ENCODE measurements around the gene ZP3.
"Not testable (repeated sequence)": the region's sequence is repeated elsewhere in the genome, so short reads cannot be mapped to it uniquely, and the experiment has no call there.

The ZP3 gene
- 0.48 to 0.51 reads per million in 2 donors for total RNA-seq

DNA sequence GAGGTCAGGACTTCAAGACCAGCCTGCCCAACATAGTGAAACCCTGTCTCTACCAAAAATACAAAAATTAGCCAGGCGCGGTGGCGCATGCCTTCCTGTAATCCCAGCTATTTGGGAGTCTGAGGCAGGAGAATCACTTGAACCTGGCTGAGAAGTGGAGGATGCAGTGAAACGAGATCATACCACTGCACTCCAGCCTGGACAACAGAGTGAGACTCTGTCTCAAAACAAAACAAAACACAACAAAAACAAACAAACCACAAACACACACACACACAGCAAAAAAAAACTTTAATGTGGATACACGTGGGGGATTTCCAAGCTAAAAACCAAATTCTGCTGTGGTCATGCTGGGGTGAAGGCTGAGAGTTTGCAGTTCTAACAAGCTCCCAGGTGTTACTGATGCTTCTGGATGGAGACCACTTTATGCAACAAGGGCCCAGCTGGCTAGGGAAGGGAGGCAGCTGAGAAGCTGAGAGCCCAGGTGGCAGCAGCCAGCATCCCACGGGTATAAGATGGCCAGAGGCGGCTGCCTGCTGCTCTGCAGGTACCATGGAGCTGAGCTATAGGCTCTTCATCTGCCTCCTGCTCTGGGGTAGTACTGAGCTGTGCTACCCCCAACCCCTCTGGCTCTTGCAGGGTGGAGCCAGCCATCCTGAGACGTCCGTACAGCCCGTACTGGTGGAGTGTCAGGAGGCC, at the start of gene ZP3:
TSS of gene ZP3 (plus strand) at position 538 of the 699 bp plus-strand sequence. CDS start at position 553, 15 bp downstream.
- DNase-seq, result no peak

DNA sequence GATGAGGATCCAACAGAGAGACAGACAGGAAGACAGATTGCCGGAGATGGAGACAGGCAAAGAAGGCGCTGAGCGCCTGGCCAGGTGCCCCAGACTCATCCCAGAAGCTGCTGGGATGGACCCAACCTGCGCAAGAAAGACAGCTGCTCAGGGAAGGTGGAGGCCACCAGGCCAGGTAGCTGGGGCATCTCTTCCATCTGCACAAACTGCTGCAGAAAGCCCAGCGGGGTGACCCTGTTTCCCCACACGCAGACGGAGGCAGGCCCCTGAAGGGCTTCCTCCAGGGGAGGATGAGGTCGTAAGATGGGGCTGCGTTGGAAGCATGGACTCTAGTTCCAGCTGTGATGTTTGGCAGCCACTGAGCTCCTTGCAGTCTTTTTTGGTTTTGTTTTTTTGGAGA, 49.5 kb upstream of the ZP3 start:
- no peak for DNase-seq

DNA sequence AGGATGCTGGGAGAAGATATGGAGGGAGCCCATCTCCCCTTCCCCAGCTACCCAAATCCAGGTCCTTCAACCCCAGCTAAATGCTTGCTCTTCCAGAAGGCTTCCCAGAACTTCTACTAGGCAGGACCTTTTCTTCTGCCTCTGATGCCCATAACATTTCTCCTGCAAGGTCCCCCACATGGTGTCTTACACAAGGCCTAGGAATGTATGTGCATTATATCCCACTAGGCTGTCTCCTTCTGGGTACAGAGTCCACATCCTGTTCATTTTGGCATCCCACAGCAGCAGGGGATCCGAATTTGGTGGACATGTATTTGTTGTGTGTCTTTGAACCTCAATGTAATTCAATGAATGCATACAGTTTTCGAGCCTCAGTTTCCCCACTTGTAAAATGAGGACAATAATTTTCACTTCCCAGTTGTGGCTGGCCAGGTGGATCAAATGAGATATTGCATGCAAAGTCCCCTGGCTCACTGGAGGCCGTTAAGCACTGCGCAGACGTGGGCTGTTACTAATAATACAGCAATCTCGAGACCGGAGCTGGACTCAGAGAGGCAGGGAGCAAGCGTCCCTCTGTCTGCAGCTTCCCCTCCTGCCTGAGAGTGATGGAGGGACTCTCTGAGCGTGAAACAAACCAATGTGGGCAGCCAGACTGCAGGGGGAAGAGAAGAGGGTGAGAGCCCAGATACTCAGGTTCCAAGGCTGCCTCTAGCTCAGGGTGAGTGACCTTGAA, 47.4 kb upstream of the ZP3 start:
- no peak for DNase-seq

DNA sequence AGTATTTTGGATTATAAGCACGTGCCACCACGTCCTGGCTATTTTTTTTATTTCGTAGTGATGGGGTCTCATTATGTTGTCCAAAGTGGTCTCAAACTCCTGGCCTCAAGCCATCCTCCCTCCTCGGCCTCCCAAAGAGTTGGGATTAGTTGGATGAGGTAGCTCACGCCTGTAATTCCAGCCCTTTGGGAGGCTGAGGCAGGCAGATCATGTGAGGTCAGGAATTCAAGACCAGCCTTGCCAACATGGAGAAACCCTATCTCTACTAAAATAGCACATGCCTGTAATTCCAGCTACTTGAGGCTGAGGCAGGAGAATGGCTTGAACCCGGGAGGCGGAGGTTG, 44.2 kb upstream of the ZP3 start:
- no peak for DNase-seq

DNA sequence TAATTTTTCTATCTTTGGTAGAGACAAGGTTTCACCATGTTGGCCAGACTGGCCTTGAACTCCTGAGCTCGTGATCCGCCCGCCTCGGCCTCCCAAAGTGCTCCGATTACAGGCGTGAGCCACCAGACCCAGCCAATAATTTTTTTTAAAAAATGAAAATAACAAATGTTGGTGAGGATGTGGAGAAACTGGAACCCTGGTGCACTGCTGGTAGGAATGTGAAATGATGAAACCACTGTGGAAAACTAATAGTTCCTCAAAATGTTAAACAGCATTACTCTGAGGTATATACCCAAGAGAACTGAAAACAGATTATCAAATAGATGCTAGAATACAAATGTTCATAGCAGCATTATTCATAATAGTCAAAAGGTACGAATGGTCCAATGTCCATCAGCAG, 42.9 kb upstream of the ZP3 start:
- DNase-seq, result no peak

DNA sequence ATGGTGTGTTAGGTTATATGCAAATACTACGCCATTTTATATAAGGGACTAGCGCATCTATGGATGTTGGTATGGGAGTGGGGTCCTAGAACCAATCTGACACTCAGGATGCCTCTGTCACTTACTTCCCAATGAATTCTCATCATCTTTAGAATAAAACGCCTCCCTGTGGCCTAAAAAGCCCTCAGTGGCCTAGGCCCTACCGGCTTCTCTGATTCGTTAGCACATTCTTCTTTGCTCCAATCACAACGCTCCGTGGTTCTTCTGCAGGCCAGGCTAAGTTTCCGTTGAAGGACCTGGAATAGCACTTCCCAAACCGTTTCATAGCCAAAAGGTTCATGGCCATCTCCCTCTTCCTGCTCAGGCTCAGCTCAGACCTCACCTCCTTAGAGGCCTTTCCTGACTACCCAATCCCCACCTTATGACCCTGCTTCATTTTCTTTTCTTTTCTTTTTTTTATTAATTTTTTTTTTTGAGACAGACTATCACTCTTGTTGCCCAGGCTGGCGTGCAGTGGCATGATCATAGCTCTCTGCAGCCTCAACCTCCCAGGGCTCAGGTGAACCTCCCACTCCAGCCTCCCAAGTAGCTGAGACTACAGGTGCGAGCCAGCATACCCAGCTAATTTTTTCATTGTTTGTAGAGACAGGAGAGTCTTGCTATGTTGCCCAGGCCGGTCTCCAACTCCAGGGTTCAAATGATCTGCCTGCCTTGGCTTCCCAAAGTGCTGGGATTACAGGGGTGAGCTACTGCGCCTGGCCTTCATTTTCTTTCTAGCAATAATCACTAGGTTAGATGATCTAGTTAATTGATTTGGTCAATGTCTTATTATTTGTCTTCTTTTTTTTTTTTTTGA, 41.4 kb upstream of the ZP3 start:
- DNase-seq, result no peak

DNA sequence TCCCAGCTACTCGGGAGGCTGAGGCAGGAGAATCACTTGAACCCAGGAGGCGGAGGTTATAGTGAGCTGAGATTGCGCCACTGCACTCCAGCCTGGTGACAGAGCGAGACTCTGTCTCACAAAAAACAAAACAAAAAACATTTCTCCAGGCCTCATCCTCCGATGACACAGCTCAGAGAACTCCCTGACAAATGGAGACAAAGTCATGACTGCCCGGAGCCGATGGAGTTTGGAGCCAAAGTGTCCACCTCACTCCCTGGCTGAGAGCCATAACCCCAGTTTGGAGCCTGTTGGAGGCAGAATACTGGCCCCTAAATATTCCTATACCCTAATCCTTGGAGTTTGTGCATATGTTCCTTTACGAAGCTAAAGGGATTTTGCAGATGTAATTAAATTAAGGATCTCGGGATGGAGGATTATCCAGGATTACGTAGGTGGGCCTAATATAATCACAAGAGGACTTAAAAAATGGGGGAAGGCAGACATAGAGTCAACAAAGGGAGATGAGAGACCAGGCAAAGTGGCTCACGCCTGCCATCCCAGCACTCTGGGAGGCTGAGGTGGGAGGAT, 38.0 kb upstream of the ZP3 start:
- no peak for DNase-seq

DNA sequence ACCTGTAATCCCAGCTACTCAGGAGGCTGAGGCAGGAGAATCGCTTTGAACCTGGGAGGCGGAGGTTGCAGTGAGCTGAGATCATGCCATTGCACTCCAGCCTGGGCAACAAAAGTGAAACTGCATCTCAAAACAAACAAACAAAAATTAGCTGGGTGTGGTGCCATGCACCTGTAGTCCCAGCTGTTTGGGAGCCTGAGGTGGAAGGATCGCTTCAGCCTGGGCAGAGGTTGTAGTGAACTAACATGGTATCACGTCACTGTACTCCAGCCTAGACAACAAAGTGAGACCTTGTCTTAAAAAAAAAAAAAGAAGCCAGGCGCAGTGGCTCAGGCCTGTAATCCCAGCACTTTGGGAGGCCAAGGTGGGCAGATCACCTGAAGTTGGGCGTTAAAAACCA, 37.0 kb upstream of the ZP3 start:
- not testable (repeated sequence) for DNase-seq

DNA sequence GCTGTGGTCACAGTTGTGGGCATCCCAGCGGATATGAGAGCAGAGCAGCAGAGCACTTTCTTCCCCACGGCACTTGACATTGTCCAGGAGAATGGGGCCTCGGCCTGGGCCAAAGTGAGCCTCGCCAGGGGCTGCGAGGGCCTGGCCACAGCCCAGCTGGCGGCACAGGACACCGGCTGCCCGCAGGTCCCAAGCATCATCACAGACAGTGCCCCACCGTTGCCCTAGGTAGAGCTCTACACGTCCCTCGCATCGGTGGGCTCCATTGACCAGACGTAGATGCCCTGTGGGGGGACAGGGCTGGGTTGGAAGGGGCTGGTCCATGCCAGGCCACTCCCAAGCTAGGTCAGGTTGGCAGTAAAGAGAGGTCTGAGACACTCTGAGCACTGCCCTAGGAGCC, 34.7 kb upstream of the ZP3 start:
- no peak for DNase-seq

DNA sequence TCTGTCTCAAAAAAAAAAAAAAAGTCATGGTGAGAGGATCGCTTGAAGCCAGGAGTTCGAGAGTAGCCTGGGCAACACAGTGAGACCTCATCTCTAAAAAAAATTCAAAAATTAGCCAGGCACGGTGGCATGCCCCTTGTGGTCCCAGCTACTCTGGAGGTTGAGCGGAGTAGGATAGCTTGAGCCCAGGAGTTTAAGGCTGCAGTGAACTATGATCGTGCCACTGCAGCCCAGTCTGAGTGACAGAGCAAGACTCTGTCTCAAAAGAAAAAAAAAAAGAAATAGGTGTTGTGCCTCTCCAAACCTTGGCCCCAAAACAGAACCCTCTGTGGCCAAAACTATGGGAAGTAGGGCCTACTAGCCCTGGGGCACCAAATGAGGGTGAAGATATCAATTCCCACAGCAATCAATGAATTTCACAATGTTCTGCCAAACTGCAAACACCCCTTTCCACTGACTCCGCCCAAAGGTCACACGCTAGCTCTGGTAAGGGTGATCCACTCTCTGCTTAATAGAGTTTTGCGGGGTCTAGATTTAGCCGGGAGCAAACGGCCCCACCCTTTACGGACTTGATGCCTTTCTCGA, 32.1 kb upstream of the ZP3 start:
- no peak for DNase-seq

DNA sequence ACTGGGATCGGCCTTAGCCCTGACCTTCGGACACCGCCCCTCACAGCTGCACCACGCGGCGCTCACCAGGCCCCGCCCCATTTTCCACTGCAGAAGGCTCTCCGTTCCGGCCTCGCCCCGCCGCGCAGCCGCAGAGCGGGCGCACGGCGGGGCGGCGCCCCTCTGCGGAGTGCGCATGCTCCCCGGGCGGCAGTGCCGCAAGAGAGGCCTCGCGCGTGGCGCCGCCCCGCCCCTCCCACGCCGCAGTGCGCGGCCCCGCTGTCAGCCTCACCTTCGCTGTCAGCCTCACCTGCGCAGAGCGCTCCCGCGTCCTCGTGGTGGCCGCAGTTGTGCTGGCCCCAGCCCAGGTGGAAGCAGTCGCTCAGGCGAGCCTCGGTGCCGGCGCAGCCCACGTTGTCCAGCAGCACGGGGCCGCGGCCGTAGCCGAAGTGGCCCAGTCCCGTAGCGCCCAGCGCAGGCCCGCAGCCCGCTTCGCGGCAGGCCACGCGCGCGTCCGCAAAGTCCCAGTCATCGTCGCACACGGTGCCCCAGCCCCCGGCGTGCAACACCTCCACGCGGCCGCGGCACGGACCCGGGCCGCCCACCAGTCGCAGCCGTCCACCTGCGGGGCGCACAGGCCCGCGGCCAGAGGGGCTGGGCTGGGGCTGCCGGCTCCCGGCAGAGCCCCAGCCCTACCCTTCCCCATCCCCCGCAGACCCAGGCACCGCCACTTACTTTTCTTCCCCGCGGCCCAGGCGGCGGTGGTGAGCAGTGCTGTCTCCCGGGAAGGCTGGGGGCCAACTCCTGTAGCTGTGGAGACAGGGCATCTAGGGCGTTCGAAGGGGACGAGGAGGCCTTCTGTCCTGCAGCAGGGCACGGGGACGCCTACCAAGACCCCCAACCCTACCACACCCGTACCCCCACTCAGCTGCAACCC, 31.4 kb upstream of the ZP3 start:
- DNase-seq, result peak; percentile 79

DNA sequence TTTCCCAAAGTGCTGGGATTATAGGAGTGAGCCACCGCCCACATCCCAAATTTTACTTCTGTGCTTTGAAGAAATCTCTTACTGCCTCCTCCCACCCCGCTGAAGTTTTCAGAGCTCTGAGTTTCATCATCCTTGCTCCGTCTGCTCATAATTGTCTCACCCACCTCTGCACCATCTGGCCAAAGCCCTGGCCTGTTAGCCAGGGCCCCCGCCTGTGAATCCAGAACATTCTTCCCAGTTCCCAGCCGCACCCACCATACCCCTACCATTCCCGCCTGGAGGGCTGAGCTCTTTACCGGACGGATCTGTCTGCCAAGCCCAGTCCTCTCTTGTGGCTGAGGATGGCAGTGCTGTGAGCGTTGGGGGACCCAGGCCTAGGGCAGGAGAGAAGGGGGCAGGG, 29.8 kb upstream of the ZP3 start:
- no peak for DNase-seq

DNA sequence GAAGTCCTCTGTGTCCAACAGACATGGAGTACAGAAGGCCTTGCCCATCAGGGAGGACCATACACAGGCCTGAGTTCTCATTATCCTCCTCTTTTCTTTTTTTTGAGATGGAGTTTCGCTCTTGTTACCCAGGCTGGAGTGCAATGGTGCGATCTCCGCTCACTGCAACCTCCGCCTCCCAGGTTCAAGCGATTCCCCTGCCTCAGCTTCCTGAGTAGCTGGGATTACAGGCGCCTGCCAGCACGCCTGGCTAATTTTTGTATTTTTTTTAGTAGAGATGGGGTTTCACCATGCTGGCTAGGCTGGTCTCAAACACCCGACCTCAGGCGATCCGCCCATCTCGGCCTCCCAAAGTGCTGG, 29.2 kb upstream of the ZP3 start:
- not testable (repeated sequence) for DNase-seq

DNA sequence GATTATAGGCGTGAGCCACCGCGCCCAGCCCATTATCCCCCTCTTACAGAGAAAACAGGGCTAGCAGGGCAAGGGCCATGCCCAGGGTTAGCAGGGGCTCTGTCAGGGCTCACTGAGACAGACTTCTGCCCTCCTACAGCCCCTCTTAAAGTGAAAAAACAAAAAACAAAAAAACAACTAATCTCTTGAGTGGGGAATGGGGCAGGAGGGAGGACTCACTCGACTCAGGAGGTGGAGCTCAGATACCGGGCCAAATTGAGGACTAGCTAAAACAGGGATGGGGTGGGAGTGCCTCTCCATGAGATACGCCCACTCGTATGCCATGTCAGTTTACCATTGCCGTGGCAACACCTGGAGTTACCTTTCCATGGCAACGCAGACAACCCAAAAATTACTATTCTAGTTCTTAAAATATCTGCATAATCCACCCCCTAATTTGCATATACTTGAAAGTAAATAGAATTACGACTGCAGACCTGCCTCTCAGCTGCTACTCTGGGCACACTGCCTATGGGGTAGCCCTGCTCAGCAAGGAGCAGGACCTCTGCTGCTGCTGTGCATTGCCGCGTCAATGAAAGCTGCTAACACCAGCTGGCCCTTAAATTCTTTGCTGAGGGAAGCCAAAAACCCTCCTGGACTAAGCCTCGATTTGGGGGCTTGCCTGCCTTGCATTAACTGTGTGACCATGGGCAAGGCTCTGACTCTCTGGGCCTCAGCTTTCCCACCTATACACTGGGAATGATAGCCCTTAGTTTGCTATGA, 28.6 kb upstream of the ZP3 start:
- DNase-seq, result no peak

DNA sequence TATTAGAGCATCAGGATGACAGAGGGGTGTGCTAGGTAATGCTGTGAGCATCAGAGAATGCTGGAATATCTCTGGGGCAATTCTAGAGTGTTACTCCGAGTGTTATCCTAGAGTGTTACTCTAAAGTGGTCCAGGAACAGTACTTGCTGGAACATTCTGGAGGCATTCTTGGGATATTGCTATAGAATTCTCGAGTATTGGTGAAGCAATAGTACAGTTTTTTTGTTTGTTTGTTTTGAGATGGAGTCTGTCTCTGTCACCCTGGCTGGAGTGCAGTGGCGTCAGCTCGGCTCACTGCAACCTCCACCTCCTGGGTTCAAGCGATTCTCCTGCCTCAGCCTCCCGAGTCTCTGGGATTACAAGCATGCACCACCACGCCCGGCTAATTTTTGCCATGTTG, 27.9 kb upstream of the ZP3 start:
- DNase-seq, result no peak

DNA sequence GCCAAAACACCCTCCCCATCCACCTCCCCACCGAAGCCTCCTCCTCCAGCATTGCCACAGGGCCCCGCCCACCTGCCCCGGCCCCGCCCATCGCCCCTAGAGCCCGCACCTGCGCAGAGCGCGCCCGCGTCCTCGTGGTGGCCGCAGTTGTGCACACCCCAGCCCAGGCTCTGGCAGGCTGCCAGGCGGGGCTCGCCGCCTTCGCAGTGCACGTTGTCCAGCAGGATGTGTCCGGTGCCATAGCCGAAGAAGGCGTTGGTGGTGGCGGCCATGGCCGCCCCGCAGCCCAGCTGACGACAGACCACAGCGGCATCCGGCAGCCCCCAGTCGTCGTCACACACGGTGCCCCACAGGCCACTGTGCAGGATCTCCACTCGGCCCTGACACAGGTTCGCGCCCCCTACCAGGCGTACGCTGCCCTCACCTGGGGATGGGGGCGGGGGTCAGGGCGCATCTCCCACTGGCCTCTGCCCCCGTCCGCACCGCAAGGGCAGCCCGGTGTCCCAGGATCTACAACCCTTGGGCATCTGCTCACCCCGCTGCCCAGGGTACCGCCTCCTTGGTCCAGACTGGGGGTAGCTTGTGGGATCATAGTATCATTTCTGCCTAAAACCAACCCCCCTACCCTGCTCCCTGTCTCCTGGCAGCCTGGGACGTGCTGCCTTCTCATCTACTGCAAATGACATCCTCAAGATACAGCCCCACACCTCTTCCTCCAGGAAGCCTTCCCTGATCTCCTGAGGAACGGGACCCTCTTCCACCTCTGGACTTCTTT, 27.2 kb upstream of the ZP3 start:
- DNase-seq, result peak; percentile 63

DNA sequence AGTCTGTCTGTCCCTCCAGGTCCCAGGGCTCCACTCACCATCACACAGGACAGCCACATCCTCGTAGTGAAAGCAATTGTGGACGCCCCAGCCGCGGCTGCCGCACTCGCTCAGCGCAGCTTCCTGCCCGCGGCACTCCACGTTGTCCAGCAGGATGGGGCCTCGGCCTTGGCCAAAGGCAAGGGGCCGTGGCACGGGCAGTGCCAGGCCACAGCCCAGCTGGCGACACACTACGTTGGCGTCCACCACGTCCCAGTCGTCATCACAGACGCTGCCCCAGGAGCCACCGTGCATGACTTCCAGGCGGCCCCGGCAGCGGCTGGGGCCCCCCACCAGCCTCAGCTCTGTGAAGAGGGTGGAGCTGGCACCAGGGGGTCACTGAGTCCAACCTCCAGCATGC, 24.5 kb upstream of the ZP3 start:
- no peak for DNase-seq

DNA sequence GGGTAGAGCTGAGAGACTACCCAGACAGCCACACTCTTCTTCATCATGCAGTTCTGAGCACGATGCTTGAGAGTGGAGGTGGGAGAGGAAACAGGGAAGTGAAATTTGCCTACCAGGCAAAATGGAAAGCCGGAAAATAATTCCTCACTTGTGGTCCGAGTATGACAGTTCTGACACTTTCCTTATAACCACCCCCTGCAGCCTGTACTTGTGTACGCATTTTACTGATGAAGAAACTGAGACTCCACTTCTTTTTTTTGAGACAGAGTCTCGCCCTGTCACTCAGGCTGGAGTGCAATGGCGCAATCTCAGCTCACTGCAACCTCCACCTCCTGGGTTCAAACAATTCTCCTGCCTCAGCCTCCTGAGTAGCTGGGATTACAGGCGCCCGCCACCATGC, 21.7 kb upstream of the ZP3 start:
- DNase-seq, result not testable (repeated sequence)

DNA sequence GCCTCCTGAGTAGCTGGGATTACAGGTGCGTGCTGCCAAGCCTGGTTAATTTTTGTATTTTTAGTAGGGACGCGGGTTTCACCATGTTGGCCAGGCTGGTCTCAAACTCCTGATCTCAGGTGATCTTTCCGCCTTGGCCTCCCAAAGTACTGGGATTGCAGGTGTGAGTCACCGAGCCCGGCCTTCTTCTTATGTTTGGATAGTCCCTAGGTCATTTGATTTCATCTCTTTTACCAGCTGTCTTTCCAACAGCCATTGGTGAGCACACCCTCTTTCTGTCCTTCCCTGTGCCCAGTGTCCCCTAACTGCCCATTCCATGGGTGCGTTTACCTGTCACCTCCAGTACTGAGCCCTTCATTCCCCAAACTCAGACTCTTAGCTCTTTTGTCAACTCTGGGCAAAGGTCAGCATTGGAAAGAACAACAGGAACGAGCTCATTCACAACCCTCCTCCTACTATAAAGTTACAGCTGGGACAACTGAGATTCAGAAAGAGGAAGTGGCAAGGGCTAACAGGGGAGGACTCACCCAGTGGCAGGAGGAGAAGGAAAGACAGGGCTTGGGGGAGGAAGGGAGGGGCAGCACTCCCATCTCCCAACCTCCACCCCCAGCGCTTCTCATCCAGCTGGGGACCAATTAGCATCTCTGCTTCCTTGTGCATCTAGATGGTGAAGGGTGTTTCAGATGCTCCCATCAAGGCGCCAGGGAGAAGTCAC, 20.8 kb upstream of the ZP3 start:
- no peak for DNase-seq

DNA sequence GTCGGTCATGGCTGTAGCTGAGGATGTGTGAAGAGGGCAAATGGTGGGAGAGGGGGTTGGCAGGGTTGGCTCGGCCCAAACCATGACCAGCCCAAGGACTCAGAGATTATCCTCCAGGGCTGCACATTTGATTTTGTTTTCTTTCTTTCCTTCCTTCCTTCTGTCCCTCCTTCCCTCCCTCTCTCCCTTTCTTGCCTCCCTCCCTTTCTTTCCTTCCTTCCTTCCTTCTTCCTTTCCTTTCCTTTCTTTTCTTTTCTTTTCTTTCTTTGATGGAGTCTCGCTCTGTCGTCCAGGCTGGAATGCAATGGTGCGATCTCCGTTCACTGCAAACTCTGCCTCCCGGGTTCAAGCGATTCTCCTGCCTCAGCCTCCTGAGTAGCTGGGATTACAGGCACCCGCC, 19.0 kb upstream of the ZP3 start:
- no peak for DNase-seq

Measured in activated gamma-delta T cell (primary cell).